ENCODE data around the gene TMEM94. TPM values are rescaled to one million over a fixed set of nuclear protein-coding genes. Genes with fewer than 3 reads are reported as not detected.

TMEM94 gene
- total RNA-seq, 1 donor from 2014 or later = 43.2 TPM

- TF ChIP-seq POLR2AphosphoS5 (IDR thresholded peaks at IDR 0.05; ENCODE audit: insufficient read depth in 1 of 2, low read depth in 1 of 2) (no peak), POLR2A (IDR thresholded peaks at IDR 0.05) (no peak), CTCF (IDR thresholded peaks at IDR 0.05) (no peak)
- H3K36me3 ChIP-seq = peaks cover 0 to 61% of the 10 kb centered on the region in 2 donors
Measured at GRCh38 chr17:75503337-75503950, 47.0 kb downstream of the TMEM94 start.

GRCh38 chr17:75503976-75504346 is 47.5 kb downstream of the TMEM94 start:
- Histone ChIP-seq H3K9me3 (no peaks in the 10 kb centered on the region), H3K4me1 (peaks cover 25% of the 10 kb centered on the region), H3K4me3 (no peak overlapping the region), H3K27me3 (no peaks in the 10 kb centered on the region), H3K27ac (no peak overlapping the region), H3K36me3 (peaks cover 0 to 61% of the 10 kb centered on the region in 2 donors)
- TF ChIP-seq POLR2AphosphoS5 (IDR thresholded peaks at IDR 0.05; ENCODE audit: insufficient read depth in 1 of 2, low read depth in 1 of 2) (no peak), CTCF (IDR thresholded peaks at IDR 0.05) (no peak), POLR2A (IDR thresholded peaks at IDR 0.05) (no peak)
- DNase-seq (ENCODE audit: extremely low spot score in 2 of 2) = no peak
- intact Hi-C loops (cut with DNase I) = no loop called here

More at GRCh38 chr17:75503337-75503950, 47.0 kb downstream of the TMEM94 start:
- H3K4me3 ChIP-seq = no peak overlapping the region
- DNase-seq (ENCODE audit: extremely low spot score in 2 of 2) = no peak
- no peaks in the 10 kb centered on the region for H3K9me3 ChIP-seq
- no peak overlapping the region for H3K27ac ChIP-seq
- H3K4me1 ChIP-seq = peaks cover 23% of the 10 kb centered on the region
- H3K27me3 ChIP-seq = no peaks in the 10 kb centered on the region
- intact Hi-C loops (cut with DNase I) = no loop called here

- peak in 2 of 3 experiments; percentile 32 to 34 for TF ChIP-seq CTCF (IDR thresholded peaks at IDR 0.05)
- peak in 1 of 2 donors; percentile 17 for TF ChIP-seq POLR2AphosphoS5 (IDR thresholded peaks at IDR 0.05; ENCODE audit: insufficient read depth in 1 of 2, low read depth in 1 of 2)
- TF ChIP-seq POLR2A (IDR thresholded peaks at IDR 0.05) = no peak
- H3K36me3 ChIP-seq = peaks cover 0 to 59% of the 10 kb centered on the region in 2 donors
- peaks cover 27% of the 10 kb centered on the region for H3K4me1 ChIP-seq
Measured at GRCh38 chr17:75504347-75505151, 48.1 kb downstream of the TMEM94 start.

GRCh38 chr17:75505152-75505409 is 48.6 kb downstream of the TMEM94 start:
- Histone ChIP-seq H3K27me3 (no peaks in the 10 kb centered on the region), H3K4me1 (peaks cover 27% of the 10 kb centered on the region), H3K4me3 (no peak overlapping the region), H3K9me3 (no peaks in the 10 kb centered on the region), H3K27ac (no peak overlapping the region), H3K36me3 (peaks cover 0 to 57% of the 10 kb centered on the region in 2 donors)
- TF ChIP-seq CTCF (IDR thresholded peaks at IDR 0.05) (no peak), POLR2AphosphoS5 (IDR thresholded peaks at IDR 0.05; ENCODE audit: insufficient read depth in 1 of 2, low read depth in 1 of 2) (no peak), POLR2A (IDR thresholded peaks at IDR 0.05) (no peak)
- DNase-seq (ENCODE audit: extremely low spot score in 2 of 2) = no peak
- intact Hi-C loops (cut with DNase I) = no loop called here

More at GRCh38 chr17:75504347-75505151, 48.1 kb downstream of the TMEM94 start:
- H3K4me3 ChIP-seq = no peak overlapping the region
- no peaks in the 10 kb centered on the region for H3K27me3 ChIP-seq
- DNase-seq (ENCODE audit: extremely low spot score in 2 of 2) = no peak
- intact Hi-C loops (cut with DNase I) = no loop called here
- no peak overlapping the region for H3K27ac ChIP-seq
- H3K9me3 ChIP-seq = no peaks in the 10 kb centered on the region

GRCh38 chr17:75505640-75506039 is 49.2 kb downstream of the TMEM94 start:
- H3K9me3 ChIP-seq = no peaks in the 10 kb centered on the region
- H3K36me3 ChIP-seq = peaks cover 0 to 51% of the 10 kb centered on the region in 2 donors
- intact Hi-C loops (cut with DNase I) = no loop called here
- H3K4me1 ChIP-seq = peaks cover 31% of the 10 kb centered on the region
- no peaks in the 10 kb centered on the region for H3K27me3 ChIP-seq
- H3K27ac ChIP-seq = no peak overlapping the region
- no peak for DNase-seq (ENCODE audit: extremely low spot score in 2 of 2)
- TF ChIP-seq POLR2AphosphoS5 (IDR thresholded peaks at IDR 0.05; ENCODE audit: insufficient read depth in 1 of 2, low read depth in 1 of 2) (no peak), CTCF (IDR thresholded peaks at IDR 0.05) (no peak), POLR2A (IDR thresholded peaks at IDR 0.05) (no peak)
- H3K4me3 ChIP-seq = no peak overlapping the region

Measured in vagina (tissue), 2 donors.